GM12873 (cell line): Measurements from ENCODE around the gene BICDL1.

Experiments
- CTCF ChIP-seq: IDR thresholded peaks from 2 replicates; pipeline ENCODE4 v1.5.1; 2012; ENCODE audit warnings: low read depth, mild to moderate bottlenecking, moderate library complexity, low read length, control low read depth; ENCODE audit not compliant: insufficient read depth; ENCODE audit errors: missing control alignments

Gene BICDL1

GRCh38 chr12:120007272-120007671, 18.2 kb downstream of the BICDL1 start:
- no peak for TF ChIP-seq CTCF

GRCh38 chr12:120010661-120011230, 21.7 kb downstream of the BICDL1 start:
- no peak for TF ChIP-seq CTCF

- TF ChIP-seq CTCF, result no peak
Observed at GRCh38 chr12:120012067-120012621, 23.1 kb downstream of the BICDL1 start.

- no peak for TF ChIP-seq CTCF
Observed at GRCh38 chr12:120013659-120014380, 24.8 kb downstream of the BICDL1 start.

- no peak for TF ChIP-seq CTCF
Observed at GRCh38 chr12:120015313-120015712, 26.3 kb downstream of the BICDL1 start.

GRCh38 chr12:120019197-120019596, 30.2 kb downstream of the BICDL1 start:
- no peak for TF ChIP-seq CTCF

GRCh38 chr12:120019938-120020337, 30.9 kb downstream of the BICDL1 start:
- no peak for TF ChIP-seq CTCF
